GM12864 (cell line): Measurements from ENCODE around the gene AZIN2.

ENCODE experiments used
- DNase-seq: peaks from one replicate; pipeline ENCODE4 v3.0.0-alpha.2; 2011; ENCODE audit warnings: low read depth
- H3K4me3 ChIP-seq: 2 replicates; pipeline ENCODE4 v1.5.1; 2011; ENCODE audit warnings: mild to moderate bottlenecking, low read depth, low read length, control low read depth
- CTCF ChIP-seq: IDR thresholded peaks from 2 replicates; pipeline ENCODE4 v1.5.1; 2011; ENCODE audit warnings: low read depth, mild to moderate bottlenecking, moderate library complexity, low read length, control low read depth, inconsistent platforms; ENCODE audit errors: missing control alignments

The AZIN2 gene

GRCh38 chr1:33080885-33081553 is at the start of gene AZIN2:
Gene AZIN2 (plus strand): TSS chr1:33081153. CDS start chr1:33082250, 1,097 bp downstream.
- no peak for TF ChIP-seq CTCF
- DNase-seq: peak; percentile 70
- H3K4me3 ChIP-seq: peak within 1 kb of the TSS; percentile 68

- H3K4me3 ChIP-seq: no peak overlapping the region
- DNase-seq: no peak
- TF ChIP-seq CTCF: no peak
These were observed 49.4 kb upstream of the AZIN2 start for GRCh38 chr1:33031506-33031905.

GRCh38 chr1:33032126-33032869 is 48.7 kb upstream of the AZIN2 start:
- H3K4me3 ChIP-seq: no peak overlapping the region
- no peak for DNase-seq
- no peak for TF ChIP-seq CTCF

GRCh38 chr1:33036051-33036525 is 44.9 kb upstream of the AZIN2 start:
- no peak for TF ChIP-seq CTCF
- DNase-seq: no peak
- H3K4me3 ChIP-seq: peak overlapping the region; percentile 90

GRCh38 chr1:33036526-33037503 is 44.1 kb upstream of the AZIN2 start, which contains the start of gene AK2:
Gene AK2 (minus strand): TSS chr1:33036883. CDS start chr1:33036828, 55 bp downstream.
- H3K4me3 ChIP-seq: peak within 1 kb of the TSS; percentile 90
- TF ChIP-seq CTCF: no peak
- peak; percentile 97 for DNase-seq

- no peak overlapping the region for H3K4me3 ChIP-seq
- no peak for DNase-seq
- no peak for TF ChIP-seq CTCF
These were observed 41.1 kb upstream of the AZIN2 start for GRCh38 chr1:33039840-33040239.
